Measurements from ENCODE around the gene TARS1. TPM values are rescaled to one million over a fixed set of nuclear protein-coding genes. Genes with fewer than 3 reads are reported as not detected.

TARS1 gene
- total and polyA plus RNA-seq, 2 of the 8 experiments (the other 6 are each of a cell fraction or from before 2014, with no cell fraction given): 94.4 to 445 TPM

GRCh38 chr5:33477816-33478215 is 37.1 kb downstream of the TARS1 start:
- H3K23me2 ChIP-seq (ENCODE audit: low read depth, low read length): peaks cover 2% of the 10 kb centered on the region; the same call in 1 of the 2 replicates
- no peaks in the 10 kb centered on the region for H4K20me1 ChIP-seq (replicated peaks in 1 of 2; ENCODE audit: control insufficient read depth in 1 of 2, insufficient read depth in 2 of 2, low read length in 2 of 2)
- CTCF ChIA-PET (ENCODE audit: partially characterized antibody): interaction anchor here (0.6 to 2.2 kb wide), 8 partner anchors 9 to 448 kb away, joined by 3 to 6 read pairs (median 4); no protein-coding TSS in a partner anchor
- H3K9ac ChIP-seq (replicated peaks in 1 of 4; ENCODE audit: extremely low read depth in 1 of 4, low read depth in 3 of 4, low read length in 3 of 4): no peak overlapping the region
- no peak for DNase-seq (ENCODE audit: low read depth in 1 of 2, low spot score in 2 of 2)
- peaks cover 2 to 70% (median 22%) of the 10 kb centered on the region in 4 experiments for H3K36me3 ChIP-seq (ENCODE audit: control insufficient read depth in 2 of 4, insufficient read depth in 4 of 4, low read length in 3 of 4)
- H2BK15ac ChIP-seq (ENCODE audit: low read length): no peak overlapping the region
- no peaks in the 10 kb centered on the region for H3K79me1 ChIP-seq (ENCODE audit: low read depth, low read length)
- H3K56ac ChIP-seq (replicated peaks; ENCODE audit: insufficient read length, low read depth, low read length): no peak overlapping the region
- no peak overlapping the region for H3K4me3 ChIP-seq (ENCODE audit: extremely low read depth in 1 of 4, insufficient read depth in 2 of 4, low read depth in 3 of 4, low read length in 4 of 4)
- no peak overlapping the region for H4K8ac ChIP-seq (ENCODE audit: extremely low read depth, insufficient read depth, low read length)
- H3K27me3 ChIP-seq (replicated peaks in 1 of 4; ENCODE audit: control insufficient read depth in 3 of 4, extremely low read depth in 1 of 4, insufficient read depth in 3 of 4, low read length in 3 of 4): no peaks in the 10 kb centered on the region
- 85% methylated on average over 2 of the region's 2 CpGs; no CpG with 5 or more reads in 1 of the 2 experiments for WGBS, 2 experiments (ENCODE audit: extremely low coverage in 1 of 2, insufficient coverage in 1 of 2, insufficient read length in 1 of 2, insufficient replicate concordance in 2 of 2, low coverage in 1 of 2, low lambda C conversion rate in 2 of 2, missing lambda C conversion rate in 1 of 2)
- no peak for TF ChIP-seq SP4 (IDR thresholded peaks at IDR 0.05; ENCODE audit: low read length)
- no peak for TF ChIP-seq RNF2 (IDR thresholded peaks at IDR 0.05; ENCODE audit: borderline replicate concordance, low read depth, low read length, missing control alignments, poor library complexity, severe bottlenecking)
- TF ChIP-seq SUZ12 (IDR thresholded peaks at IDR 0.05; ENCODE audit: low read length): no peak
- H3K18ac ChIP-seq (ENCODE audit: extremely low read depth, low read length): no peak overlapping the region
- no peak overlapping the region for H2AFZ ChIP-seq (ENCODE audit: low read length)
- no peaks in the 10 kb centered on the region for H3K79me2 ChIP-seq (ENCODE audit: control insufficient read depth in 1 of 2, insufficient read depth in 2 of 2, low read length in 2 of 2)
- H4K5ac ChIP-seq (ENCODE audit: insufficient read length, low read depth, low read length): no peak overlapping the region
- POLR2A ChIA-PET (ENCODE audit: partially characterized antibody): interaction anchor here (0.9 to 3.6 kb wide), 5 partner anchors 9 to 37 kb away, joined by 3 to 21 read pairs (median 8); partner anchors contain the start of gene TARS1
- no peak overlapping the region for H2BK5ac ChIP-seq (ENCODE audit: low read depth, low read length)
- no peak overlapping the region for H3K14ac ChIP-seq (ENCODE audit: insufficient read length)
- no peak overlapping the region for H4K91ac ChIP-seq (replicated peaks; ENCODE audit: insufficient read length, low read length)
- FAIRE-seq: no peak
- H3K9me3 ChIP-seq (ENCODE audit: insufficient read depth in 2 of 2, low read depth in 1 of 2, low read length in 1 of 2): no peaks in the 10 kb centered on the region
- H2BK120ac ChIP-seq (replicated peaks; ENCODE audit: low read depth, low read length): no peak overlapping the region
- H3K27ac ChIP-seq (ENCODE audit: low read depth, low read length): no peak overlapping the region
- no peak overlapping the region for H2AK5ac ChIP-seq (ENCODE audit: low read depth, low read length)
- no peak overlapping the region for H3K23ac ChIP-seq (ENCODE audit: insufficient read length)
- peaks cover 0 to 6% (median 0%) of the 10 kb centered on the region in 4 experiments; a peak in 1 of 7 replicates for H3K4me1 ChIP-seq (replicated peaks in 1 of 4; ENCODE audit: control insufficient read depth in 3 of 4, insufficient read depth in 4 of 4, low read length in 3 of 4)
- no peak overlapping the region for H3K4ac ChIP-seq (replicated peaks; ENCODE audit: insufficient read length, low read depth, low read length)
- H2BK20ac ChIP-seq (ENCODE audit: low read length): no peak overlapping the region
- no peak overlapping the region for H2BK12ac ChIP-seq (ENCODE audit: low read depth, low read length)
- no peak overlapping the region for H3K4me2 ChIP-seq (ENCODE audit: insufficient read depth in 1 of 2, low read depth in 2 of 2, low read length in 2 of 2)
